Activated CD8-positive, alpha-beta T cell treated with anti-CD3 and anti-CD28 coated beads, Interleukin-2, amount 10 ng/mL, durations not matched to agents 7 days and 5 days (primary cell): ENCODE results near the gene FLRT1. TPM values are rescaled to one million over a fixed set of nuclear protein-coding genes. Genes with fewer than 3 reads are reported as not detected.
"Not testable (repeated sequence)": the region's sequence is repeated elsewhere in the genome, so short reads cannot be mapped to it uniquely, and the experiment has no call there.

Experiments
- ATAC-seq: fragments of 150-1000 bp; cut with Tn5 transposase; one replicate; pipeline ENCODE4 v1.10.0; 2021; ENCODE audit warnings: moderate library complexity
- CTCF ChIA-PET: fragments of 350-600 bp; sonication (Branson Sonifier 250); formaldehyde crosslinking; loops from one replicate; lab custom pipeline; 2021; ENCODE audit warnings: antibody characterized with exemption; lab: Charles Lee
- POLR2A ChIA-PET: fragments of 350-600 bp; sonication (Branson Sonifier 250); formaldehyde crosslinking; loops from one replicate; lab custom pipeline; 2021; ENCODE audit warnings: antibody characterized with exemption; lab: Charles Lee
- DNase-seq: peaks from one replicate; pipeline ENCODE4 v3.0.0-alpha.2; 2020
- H3K27ac Mint-ChIP-seq: one replicate; pipeline ENCODE4 v1.8.0; 2021; ENCODE audit warnings: mild to moderate bottlenecking, mixed read lengths
- H3K27me3 Mint-ChIP-seq: one replicate; pipeline ENCODE4 v1.8.0; 2021; ENCODE audit warnings: low read depth, mixed read lengths
- H3K36me3 Mint-ChIP-seq: one replicate; pipeline ENCODE4 v1.8.0; 2021; ENCODE audit warnings: low read depth, mixed read lengths
- H3K4me1 Mint-ChIP-seq: one replicate; pipeline ENCODE4 v1.8.0; 2021; ENCODE audit warnings: low read depth, mixed read lengths
- H3K4me3 Mint-ChIP-seq: one replicate; pipeline ENCODE4 v1.8.0; 2021; ENCODE audit warnings: mild to moderate bottlenecking, mixed read lengths
- H3K9me3 Mint-ChIP-seq: one replicate; pipeline ENCODE4 v1.8.0; 2022; ENCODE audit warnings: mixed read lengths; ENCODE audit not compliant: insufficient read depth
- total RNA-seq, 2 experiments: library from RNA; stranded (reverse); gene quantifications; one replicate each; pipeline ENCODE4 v1.2.3, GENCODE V29; 2021

FLRT1 gene
- total RNA-seq, 2 experiments from 2014 or later: not detected

DNA sequence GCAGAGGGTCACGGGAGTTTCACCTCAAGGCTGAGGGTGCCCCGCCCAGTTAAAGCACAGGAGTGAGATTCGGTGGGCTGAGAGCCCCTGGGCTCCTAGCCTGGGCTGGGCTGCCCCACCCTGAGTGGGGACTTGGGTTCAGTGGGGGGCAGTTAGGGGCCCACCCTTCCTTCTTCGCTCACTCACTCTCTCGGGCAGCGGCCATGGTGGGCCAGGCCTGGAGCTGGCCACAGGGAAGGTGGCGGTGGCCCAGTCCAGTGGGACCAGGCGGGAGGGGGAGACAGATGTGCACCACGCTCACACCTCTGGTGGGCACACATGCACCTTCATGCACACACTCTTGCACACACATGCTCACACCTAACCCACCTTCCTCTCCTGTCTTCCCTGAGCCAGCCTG, 6.1 kb downstream of the FLRT1 start:
- no peak overlapping the region for H3K4me3 Mint-ChIP-seq
- POLR2A ChIA-PET: interaction anchor here (0.6 kb wide), 1 partner anchor 573 kb away, joined by 5 read pairs; no protein-coding TSS in a partner anchor
- CTCF ChIA-PET: no interaction called here

DNA sequence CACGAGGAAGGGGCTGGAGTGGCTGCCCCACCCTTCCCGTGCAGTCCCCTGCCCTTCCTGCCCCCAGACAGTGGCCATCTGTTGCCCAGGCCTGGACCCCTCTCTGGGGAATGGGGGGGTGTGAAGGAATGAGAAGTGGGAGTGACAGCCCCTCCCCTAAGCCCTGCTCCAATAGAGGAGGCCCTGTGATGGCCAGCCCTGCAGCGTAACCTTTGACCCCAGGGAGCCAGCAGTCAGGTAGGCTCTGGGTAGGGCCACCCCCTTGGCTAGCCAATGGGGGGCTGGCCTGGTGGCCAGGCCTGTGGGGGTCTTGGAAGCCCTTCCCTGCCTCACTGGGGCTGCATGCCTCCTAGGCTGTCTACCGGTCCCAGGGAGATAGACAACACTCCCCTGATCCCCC, 6.6 kb downstream of the FLRT1 start:
- H3K4me3 Mint-ChIP-seq: no peak overlapping the region
- no peak for DNase-seq
- POLR2A ChIA-PET: no interaction called here
- no peaks in the 10 kb centered on the region for H3K36me3 Mint-ChIP-seq
- peaks cover 12% of the 10 kb centered on the region for H3K27me3 Mint-ChIP-seq
- CTCF ChIA-PET: no interaction called here
- no peaks in the 10 kb centered on the region for H3K4me1 Mint-ChIP-seq
- ATAC-seq: no peak
- no peak overlapping the region for H3K27ac Mint-ChIP-seq
- H3K9me3 Mint-ChIP-seq: no peaks in the 10 kb centered on the region

More for the DNA sequence above, 6.1 kb downstream of the FLRT1 start:
- DNase-seq (no peak), ATAC-seq (no peak)
- H3K9me3 Mint-ChIP-seq: no peaks in the 10 kb centered on the region
- H3K27me3 Mint-ChIP-seq: peaks cover 14% of the 10 kb centered on the region
- no peaks in the 10 kb centered on the region for H3K36me3 Mint-ChIP-seq
- no peaks in the 10 kb centered on the region for H3K4me1 Mint-ChIP-seq
- H3K27ac Mint-ChIP-seq: no peak overlapping the region

DNA sequence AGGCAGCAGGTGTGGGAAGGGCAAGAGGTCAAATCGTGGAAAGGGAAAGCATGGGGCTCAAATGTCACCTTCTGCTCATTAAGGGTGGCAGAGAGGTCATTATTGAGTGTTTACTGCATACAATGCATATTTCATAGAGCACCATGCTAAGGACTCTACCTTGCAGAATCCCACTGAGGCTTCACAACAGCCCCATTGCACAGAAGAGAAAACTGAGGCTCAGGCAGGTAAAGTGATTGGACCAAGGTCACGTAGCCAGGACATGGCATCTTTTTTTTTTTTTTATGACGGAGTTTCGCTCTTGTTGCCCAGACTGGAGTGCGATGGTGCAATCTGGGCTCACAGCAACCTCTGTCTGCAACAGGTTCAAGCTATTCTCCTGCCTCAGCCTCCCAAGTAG, 7.8 kb downstream of the FLRT1 start:
- DNase-seq (no peak), ATAC-seq (no peak)
- H3K36me3 Mint-ChIP-seq: no peaks in the 10 kb centered on the region
- H3K4me1 Mint-ChIP-seq: no peaks in the 10 kb centered on the region
- POLR2A ChIA-PET: interaction anchor here (0.7 kb wide), 1 partner anchor 144 kb away, joined by 3 read pairs; no protein-coding TSS in a partner anchor
- H3K4me3 Mint-ChIP-seq: no peak overlapping the region
- no peak overlapping the region for H3K27ac Mint-ChIP-seq
- H3K27me3 Mint-ChIP-seq: peaks cover 4% of the 10 kb centered on the region
- H3K9me3 Mint-ChIP-seq: no peaks in the 10 kb centered on the region
- CTCF ChIA-PET: no interaction called here

DNA sequence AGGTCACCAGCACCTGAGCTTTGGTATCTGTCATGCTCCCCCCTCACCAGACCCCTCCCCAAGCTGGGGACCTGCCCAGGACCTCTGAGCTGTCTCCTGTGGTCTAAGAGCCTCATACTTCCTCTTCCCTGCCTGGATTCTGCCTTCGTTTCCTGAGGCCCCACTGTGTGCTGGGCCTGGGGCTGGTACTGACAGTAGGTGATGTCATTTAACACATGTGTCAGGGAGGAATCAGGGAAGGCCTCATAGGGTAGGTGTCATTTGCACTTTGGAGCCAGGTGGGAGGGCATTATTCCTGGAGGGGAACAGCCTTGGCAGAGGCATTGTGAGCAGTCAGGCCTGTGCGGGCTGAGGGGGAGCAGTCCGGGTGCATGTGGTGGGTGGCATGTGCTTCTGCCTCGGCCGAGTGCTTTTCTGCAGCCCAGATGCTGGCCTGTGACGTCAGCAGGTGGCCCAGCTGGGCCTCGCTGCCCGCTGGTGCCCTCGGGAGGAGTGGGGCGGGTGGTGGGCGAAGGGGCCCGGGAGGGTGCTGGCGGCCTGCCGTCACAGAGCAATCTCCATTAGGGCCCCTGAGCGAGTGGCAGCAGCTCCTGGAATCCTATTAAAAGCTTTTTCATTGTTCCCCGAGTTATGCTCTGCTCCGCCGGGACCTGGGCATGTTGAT, 9.1 kb downstream of the FLRT1 start:
- no peak overlapping the region for H3K4me3 Mint-ChIP-seq
- no peaks in the 10 kb centered on the region for H3K36me3 Mint-ChIP-seq
- CTCF ChIA-PET: no interaction called here
- POLR2A ChIA-PET: no interaction called here
- no peak overlapping the region for H3K27ac Mint-ChIP-seq
- DNase-seq (no peak), ATAC-seq (no peak)
- no peaks in the 10 kb centered on the region for H3K4me1 Mint-ChIP-seq
- no peaks in the 10 kb centered on the region for H3K9me3 Mint-ChIP-seq
- no peaks in the 10 kb centered on the region for H3K27me3 Mint-ChIP-seq

DNA sequence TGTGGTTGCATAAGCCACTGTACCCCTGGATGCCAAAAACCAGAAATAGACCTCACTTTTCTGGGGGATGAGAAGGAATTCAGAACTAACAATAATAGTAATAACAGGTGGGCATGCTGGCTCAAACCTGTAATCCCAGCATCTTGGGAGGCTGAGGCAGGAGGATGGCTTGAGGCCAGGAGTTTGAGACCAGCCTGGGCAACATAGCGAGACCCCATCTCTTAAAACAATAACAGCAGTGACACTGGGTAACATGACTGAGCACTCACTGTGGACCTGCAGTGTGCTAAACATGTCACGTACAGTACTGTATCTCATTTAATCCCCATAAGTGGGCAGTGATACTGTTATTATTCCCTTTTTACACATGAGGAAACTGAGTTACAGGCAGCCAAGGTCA, 10.0 kb downstream of the FLRT1 start:
- H3K27ac Mint-ChIP-seq: no peak overlapping the region
- CTCF ChIA-PET: no interaction called here
- H3K4me1 Mint-ChIP-seq: no peaks in the 10 kb centered on the region
- POLR2A ChIA-PET: no interaction called here
- DNase-seq (no peak), ATAC-seq (no peak)
- no peaks in the 10 kb centered on the region for H3K27me3 Mint-ChIP-seq
- H3K4me3 Mint-ChIP-seq: no peak overlapping the region
- no peaks in the 10 kb centered on the region for H3K9me3 Mint-ChIP-seq
- no peaks in the 10 kb centered on the region for H3K36me3 Mint-ChIP-seq

DNA sequence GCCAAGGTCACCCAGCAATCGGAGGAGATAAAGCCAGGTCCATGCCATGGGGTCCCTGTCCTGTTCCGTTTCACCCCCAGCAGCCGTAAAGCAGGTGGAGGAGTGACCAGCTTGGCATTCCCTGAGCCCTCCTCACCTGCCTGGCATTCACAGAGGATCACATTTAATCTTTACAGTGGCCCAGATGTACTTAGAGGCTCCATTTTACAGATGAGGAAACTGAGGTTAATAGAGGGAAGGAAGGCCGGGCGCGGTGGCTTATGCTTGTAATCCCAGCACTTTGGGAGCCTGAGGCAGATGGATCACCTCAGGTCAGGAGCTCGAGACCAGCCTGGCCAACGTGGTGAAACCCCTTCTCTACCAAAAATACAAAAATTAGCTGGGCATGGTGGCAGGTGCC, 11.6 kb downstream of the FLRT1 start:
- H3K9me3 Mint-ChIP-seq, CTCF ChIA-PET, H3K27ac Mint-ChIP-seq, H3K36me3 Mint-ChIP-seq, H3K27me3 Mint-ChIP-seq, ATAC-seq, H3K4me1 Mint-ChIP-seq, POLR2A ChIA-PET, DNase-seq, H3K4me3 Mint-ChIP-seq: not testable (repeated sequence)

DNA sequence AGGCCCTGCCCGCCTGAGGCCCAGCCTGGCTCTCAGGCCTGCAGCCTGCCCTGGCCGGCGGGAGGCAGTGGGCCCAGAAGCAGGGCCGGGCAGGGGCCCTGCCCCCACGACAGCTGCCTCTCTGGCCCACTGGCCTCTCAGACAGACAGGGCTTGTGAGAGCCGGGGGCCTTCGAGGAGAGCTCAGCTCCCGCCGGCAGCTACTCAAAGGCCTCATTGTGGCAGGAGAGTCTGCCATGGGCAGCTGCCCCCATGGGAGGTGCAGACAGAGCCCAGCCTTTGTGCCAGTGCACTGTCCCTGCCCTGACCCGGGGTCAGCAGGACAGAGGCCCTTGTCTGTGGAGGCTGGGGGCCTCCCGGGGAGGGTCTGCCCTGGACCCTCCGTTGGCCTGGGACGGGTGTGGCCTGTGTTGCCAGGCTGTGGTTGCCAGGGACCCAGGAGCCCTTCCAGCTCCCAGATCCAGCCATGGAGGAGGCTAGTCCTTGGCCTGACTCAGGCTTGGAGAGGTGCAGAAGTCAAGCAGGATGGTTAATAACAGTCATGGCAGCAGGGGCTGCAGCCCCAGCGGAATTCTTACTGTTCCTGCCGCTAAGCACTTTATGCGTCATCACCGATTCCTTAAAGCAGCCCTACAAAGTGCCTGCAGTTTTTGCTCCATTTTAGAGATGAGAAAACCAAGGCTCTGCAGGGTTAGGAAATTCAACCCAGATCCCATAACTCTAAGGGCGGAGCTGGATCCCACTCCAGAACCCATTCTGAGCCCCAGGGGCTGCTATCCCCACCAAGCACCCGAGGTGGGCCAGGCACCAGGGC, 12.5 kb downstream of the FLRT1 start:
- Mint-ChIP-seq H3K4me1 (no peaks in the 10 kb centered on the region), H3K27ac (no peak overlapping the region), H3K4me3 (no peak overlapping the region), H3K36me3 (no peaks in the 10 kb centered on the region), H3K9me3 (no peaks in the 10 kb centered on the region), H3K27me3 (no peaks in the 10 kb centered on the region)
- no peak for DNase-seq
- no peak for ATAC-seq
- ChIA-PET POLR2A (no interaction called here), CTCF (no interaction called here)

DNA sequence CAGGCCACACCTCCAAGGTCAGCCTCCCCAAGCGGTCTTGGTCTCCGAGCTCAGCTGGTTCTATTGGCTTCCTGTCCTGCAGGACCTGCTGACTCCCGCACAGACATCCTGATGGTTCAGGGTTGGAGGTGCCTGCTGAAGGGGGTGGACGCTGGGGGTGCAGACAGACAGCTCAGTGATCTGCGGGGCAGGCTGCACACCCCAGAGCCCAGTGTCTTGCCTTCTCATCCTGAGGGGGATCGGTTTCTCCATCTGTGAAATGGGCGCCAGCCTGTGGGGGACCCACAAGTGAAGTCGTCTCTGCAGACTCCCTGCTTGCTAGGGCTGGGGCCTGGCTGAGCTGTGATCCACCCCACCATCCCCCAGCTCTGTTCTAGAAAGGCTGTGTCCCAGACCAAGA, 13.8 kb downstream of the FLRT1 start:
- no peak overlapping the region for H3K4me3 Mint-ChIP-seq
- ChIA-PET CTCF (no interaction called here), POLR2A (no interaction called here)
- H3K9me3 Mint-ChIP-seq: no peaks in the 10 kb centered on the region
- DNase-seq (no peak), ATAC-seq (no peak)
- H3K27me3 Mint-ChIP-seq: no peaks in the 10 kb centered on the region
- H3K27ac Mint-ChIP-seq: no peak overlapping the region
- no peaks in the 10 kb centered on the region for H3K4me1 Mint-ChIP-seq
- H3K36me3 Mint-ChIP-seq: no peaks in the 10 kb centered on the region

DNA sequence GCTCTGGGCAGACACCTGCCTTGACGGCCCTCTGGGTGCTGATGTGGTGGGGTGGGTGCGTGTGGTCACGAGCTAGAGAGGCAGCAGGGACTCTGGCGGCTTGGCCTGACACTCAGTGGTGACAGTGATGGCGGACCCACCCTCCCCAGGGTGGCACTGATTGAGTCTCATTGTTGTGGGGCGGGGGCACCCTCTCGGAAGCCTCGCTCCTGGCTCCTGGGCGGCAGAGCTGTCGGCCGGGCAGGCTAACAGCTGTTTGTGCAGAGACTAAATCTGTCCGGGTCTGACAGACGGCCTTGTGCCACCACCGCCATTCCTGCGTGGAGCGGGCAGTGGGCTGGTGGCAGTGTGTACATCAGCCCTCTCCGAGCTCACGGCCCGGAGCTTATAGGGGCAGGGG, 15.6 kb downstream of the FLRT1 start:
- ChIA-PET POLR2A (no interaction called here), CTCF (no interaction called here)
- H3K9me3 Mint-ChIP-seq: no peaks in the 10 kb centered on the region
- DNase-seq (no peak), ATAC-seq (no peak)
- no peak overlapping the region for H3K27ac Mint-ChIP-seq
- H3K27me3 Mint-ChIP-seq: no peaks in the 10 kb centered on the region
- H3K36me3 Mint-ChIP-seq: no peaks in the 10 kb centered on the region
- H3K4me3 Mint-ChIP-seq: no peak overlapping the region
- H3K4me1 Mint-ChIP-seq: no peaks in the 10 kb centered on the region

DNA sequence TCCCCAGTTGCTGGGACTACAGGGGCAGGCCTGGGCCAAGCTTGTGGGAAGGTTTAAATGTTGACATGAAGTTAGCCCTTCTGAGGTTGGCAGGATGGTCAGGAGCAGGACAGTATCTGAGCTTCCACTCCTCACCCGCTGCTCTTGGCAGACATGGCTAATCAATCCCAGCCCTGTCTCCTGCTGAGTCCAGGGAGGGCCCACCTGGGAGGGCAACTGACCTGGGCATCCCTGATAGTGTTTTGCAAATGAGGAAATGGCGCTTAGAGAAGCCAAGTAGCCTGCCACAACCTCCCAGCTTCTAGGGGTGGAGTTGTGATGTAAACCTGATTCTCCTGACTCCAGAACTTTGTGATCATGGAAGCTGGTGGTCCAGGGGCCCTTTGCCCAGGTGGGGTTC, 16.7 kb downstream of the FLRT1 start:
- Mint-ChIP-seq H3K4me1 (no peaks in the 10 kb centered on the region), H3K27ac (no peak overlapping the region), H3K4me3 (no peak overlapping the region), H3K36me3 (no peaks in the 10 kb centered on the region), H3K27me3 (no peaks in the 10 kb centered on the region), H3K9me3 (no peaks in the 10 kb centered on the region)
- ChIA-PET POLR2A (no interaction called here), CTCF (no interaction called here)
- DNase-seq (no peak), ATAC-seq (no peak)

DNA sequence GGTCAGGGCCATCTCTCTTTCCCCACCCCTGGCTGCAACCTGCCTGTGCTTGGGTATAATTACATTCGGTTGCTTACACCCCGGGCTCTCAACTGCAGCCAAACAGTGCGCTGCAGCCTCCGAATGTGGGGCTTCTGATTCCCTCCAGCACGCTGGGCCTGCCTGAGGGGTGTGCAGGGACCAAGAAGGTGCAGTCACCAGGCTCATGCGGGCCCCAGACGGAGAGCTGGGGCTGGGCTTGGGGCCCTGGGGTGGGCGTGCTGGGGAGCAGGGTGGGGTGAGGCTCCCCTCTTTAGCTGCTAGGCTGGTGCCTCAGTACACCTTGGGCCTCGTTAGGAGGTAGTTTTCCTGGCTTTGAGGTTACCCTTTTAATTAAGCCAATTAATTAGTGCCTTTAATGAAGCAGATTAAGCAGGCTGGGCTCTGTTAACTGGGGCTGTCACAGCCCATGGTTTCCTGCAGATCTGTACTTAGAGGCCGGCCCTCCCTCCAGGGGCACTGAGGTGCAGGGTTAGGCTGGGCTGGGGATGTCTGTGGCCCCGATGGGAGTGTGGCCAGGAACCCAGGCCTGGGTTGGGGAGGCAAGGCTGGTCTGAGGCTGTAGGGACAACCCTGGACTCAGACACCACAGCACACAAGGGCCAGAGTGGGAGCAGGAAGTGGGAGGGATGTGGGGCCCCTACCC, 17.3 kb downstream of the FLRT1 start:
- DNase-seq (no peak), ATAC-seq (no peak)
- ChIA-PET CTCF (no interaction called here), POLR2A (no interaction called here)
- no peaks in the 10 kb centered on the region for H3K4me1 Mint-ChIP-seq
- H3K4me3 Mint-ChIP-seq: no peak overlapping the region
- H3K27me3 Mint-ChIP-seq: no peaks in the 10 kb centered on the region
- H3K9me3 Mint-ChIP-seq: no peaks in the 10 kb centered on the region
- H3K36me3 Mint-ChIP-seq: no peaks in the 10 kb centered on the region
- H3K27ac Mint-ChIP-seq: no peak overlapping the region

DNA sequence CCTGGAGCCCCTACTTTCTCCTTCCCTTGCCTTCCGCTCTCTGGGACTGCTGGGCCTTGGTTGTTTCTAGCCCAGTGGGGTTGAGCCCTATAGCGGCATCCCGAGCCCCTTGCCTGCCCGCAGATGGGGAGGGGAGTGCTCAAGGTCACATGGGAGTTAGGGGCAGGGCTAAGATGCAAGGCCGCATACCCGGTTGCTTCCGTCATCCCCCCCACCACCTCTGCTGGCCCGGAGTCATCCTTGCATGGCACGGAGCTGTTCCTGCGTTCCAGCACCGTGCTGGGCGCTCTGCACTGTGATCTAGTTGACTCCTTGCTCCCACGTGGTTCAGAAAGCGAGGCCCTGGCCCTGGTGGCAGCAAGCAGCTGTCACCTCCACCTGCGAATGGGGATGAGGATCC, 18.0 kb downstream of the FLRT1 start:
- Mint-ChIP-seq H3K36me3 (no peaks in the 10 kb centered on the region), H3K27ac (no peak overlapping the region), H3K9me3 (no peaks in the 10 kb centered on the region), H3K27me3 (no peaks in the 10 kb centered on the region), H3K4me1 (no peaks in the 10 kb centered on the region), H3K4me3 (no peak overlapping the region)
- CTCF ChIA-PET: no interaction called here
- POLR2A ChIA-PET: no interaction called here
- no peak for ATAC-seq
- no peak for DNase-seq
